Upper lobe of left lung (tissue), 4 donors: ENCODE measurements around the gene ZNF503.

Experiments
- POLR2A ChIP-seq, 4 donors: fragments of 450-650 bp; IDR thresholded peaks; one replicate each; pipeline ENCODE4 v1.5.1; 2016 to 2017; ENCODE audit warnings: antibody characterized with exemption in 4 of 4, mild to moderate bottlenecking in 2 of 4
- TF ChIP-seq, protein P1 (sequence below), 6 experiments: fragments of 450-650 bp in 4 of 6; fragments of 200-600 bp in 2 of 6; sonication (generic) in 2 of 6; IDR thresholded peaks; one replicate each; pipeline ENCODE4 v1.5.1; 2016 to 2019; ENCODE audit warnings: antibody characterized with exemption in 6 of 6

DNA sequence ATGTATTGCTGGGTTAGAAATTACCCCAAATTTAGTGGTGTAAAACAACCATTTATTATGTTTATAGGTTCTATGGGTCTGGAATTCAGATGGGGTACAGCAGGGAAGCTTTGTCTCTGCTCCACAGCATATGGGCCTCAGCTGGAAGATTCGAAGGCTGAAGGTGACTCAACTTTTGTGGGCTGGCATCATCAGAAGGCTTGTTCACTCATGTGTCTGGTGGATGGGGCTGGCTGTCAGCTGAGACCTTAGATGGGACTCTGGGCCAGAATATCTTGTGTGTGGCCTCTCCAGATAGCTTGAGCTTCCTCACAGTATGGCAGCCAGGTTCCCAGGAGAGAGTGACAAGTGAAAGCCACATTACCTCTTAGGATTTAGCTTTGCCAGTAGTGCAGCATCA lies 45.9 kb downstream of the ZNF503 start:
- TF ChIP-seq, protein P1, sequence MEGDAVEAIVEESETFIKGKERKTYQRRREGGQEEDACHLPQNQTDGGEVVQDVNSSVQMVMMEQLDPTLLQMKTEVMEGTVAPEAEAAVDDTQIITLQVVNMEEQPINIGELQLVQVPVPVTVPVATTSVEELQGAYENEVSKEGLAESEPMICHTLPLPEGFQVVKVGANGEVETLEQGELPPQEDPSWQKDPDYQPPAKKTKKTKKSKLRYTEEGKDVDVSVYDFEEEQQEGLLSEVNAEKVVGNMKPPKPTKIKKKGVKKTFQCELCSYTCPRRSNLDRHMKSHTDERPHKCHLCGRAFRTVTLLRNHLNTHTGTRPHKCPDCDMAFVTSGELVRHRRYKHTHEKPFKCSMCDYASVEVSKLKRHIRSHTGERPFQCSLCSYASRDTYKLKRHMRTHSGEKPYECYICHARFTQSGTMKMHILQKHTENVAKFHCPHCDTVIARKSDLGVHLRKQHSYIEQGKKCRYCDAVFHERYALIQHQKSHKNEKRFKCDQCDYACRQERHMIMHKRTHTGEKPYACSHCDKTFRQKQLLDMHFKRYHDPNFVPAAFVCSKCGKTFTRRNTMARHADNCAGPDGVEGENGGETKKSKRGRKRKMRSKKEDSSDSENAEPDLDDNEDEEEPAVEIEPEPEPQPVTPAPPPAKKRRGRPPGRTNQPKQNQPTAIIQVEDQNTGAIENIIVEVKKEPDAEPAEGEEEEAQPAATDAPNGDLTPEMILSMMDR (IDR thresholded peaks at IDR 0.05) = no peak
- no peak for TF ChIP-seq POLR2A (IDR thresholded peaks at IDR 0.05)
